Gastroesophageal sphincter (tissue), 3 donors: ENCODE results near the gene KCTD14.

Experiments
- CTCF ChIP-seq, 4 experiments: fragments of 200-600 bp in 2 of 4; fragments of 450-650 bp in 2 of 4; sonication (generic) in 1 of 4; IDR thresholded peaks; one replicate each; pipeline ENCODE4 v1.5.1; 2017 to 2019; ENCODE audit warnings: antibody characterized with exemption in 4 of 4, mild to moderate bottlenecking in 2 of 4, moderate library complexity in 2 of 4
- EP300 ChIP-seq: sonication (generic); formaldehyde crosslinking; IDR thresholded peaks from one replicate; pipeline ENCODE4 v1.6.1; 2017; ENCODE audit warnings: antibody characterized with exemption, mild to moderate bottlenecking
- POLR2A ChIP-seq, 2 donors: fragments of 450-650 bp; IDR thresholded peaks; one replicate each; pipeline ENCODE4 v1.6.1; 2017; ENCODE audit warnings: antibody characterized with exemption in 2 of 2, mild to moderate bottlenecking in 2 of 2, moderate library complexity in 1 of 2
- POLR2AphosphoS5 ChIP-seq: sonication (generic); formaldehyde crosslinking; IDR thresholded peaks from one replicate; pipeline ENCODE4 v1.6.1; 2017; ENCODE audit warnings: antibody characterized with exemption

GRCh38 chr11:78063440-78064181 is 40.5 kb upstream of the KCTD14 start, which contains the start of gene THRSP:
- TF ChIP-seq CTCF (IDR thresholded peaks at IDR 0.05) (no peak), POLR2AphosphoS5 (peak; percentile 10), EP300 (no peak), POLR2A (IDR thresholded peaks at IDR 0.05) (no peak)
